ENCODE measurements around the gene PTPRN2.

Gene PTPRN2

DNA sequence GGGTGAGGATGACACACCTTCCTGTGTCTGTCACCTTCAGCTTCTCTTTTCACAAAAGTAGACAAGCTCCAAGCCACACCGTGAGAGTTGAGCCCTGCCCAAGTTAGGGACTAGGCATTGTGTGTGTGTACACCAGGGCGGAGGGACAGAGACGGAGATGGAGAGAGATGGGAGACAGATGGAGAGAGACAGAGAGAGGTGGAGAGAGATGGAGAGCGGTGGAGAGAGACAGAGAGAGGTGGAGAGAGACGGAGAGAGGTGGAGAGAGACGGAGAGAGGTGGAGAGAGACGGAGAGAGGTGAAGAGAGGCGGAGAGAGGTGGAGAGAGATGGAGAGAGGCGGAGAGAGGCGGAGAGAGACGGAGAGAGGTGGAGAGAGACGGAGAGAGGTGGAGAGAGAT is 1043.8 kb downstream of the PTPRN2 start:
- no peak for TF ChIP-seq GATA2 (IDR thresholded peaks at IDR 0.05; ENCODE audit: low read depth, low read length)
- TF ChIP-seq GATA3 (IDR thresholded peaks at IDR 0.05; ENCODE audit: low read depth, low read length) = no peak

GRCh38 chr7:157543276-157543675 is 1044.3 kb downstream of the PTPRN2 start:
- TF ChIP-seq GATA2 (IDR thresholded peaks at IDR 0.05; ENCODE audit: low read depth, low read length) (no peak), GATA3 (IDR thresholded peaks at IDR 0.05; ENCODE audit: low read depth, low read length) (no peak)

DNA sequence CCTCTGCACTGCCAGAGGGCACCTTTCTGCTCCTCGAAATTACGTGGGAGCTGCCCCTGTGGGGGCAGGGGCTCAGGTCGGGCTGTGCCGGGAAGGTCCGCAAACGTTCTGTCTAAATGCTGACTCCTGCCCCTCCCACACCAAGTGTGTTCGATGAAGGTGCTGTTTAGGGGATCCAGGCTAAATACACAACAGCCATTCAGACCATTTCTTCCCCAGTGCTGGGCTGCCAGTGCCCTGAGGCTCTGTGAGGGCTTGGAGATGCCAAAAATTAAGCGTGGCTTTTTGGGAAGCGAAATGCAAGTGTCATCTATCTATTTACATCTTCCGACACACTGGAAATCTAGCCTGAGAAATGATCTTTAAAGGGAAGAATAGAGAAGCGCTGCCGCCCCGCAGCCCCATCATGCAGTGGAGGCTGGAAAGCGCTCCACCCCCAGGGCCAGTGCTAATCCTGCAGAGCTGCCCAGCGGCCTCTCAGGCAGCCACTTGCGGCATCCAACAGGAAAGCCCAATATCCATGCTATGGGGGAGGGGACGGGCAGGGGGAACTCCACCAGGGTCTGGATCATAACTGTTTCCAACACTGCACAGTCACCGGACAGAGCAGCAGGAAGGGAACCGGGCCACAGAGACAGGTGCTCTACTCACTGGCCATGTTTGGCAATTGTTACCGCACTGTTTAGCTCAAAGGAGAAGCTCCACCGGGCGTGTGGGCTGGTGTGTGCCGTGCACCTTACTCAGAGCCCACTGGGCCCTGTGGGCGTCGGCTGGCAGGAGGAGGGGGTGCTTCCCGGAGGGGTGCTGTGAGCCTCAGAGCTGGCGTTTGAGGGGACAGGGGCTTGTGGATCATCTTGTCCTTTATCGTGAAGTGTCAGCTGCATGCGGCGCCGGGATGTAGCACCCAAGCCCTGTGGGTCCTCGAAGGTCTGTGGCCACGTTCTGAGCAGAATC is 1045.3 kb downstream of the PTPRN2 start:
- TF ChIP-seq GATA3 (IDR thresholded peaks at IDR 0.05; ENCODE audit: low read depth, low read length) (no peak), GATA2 (IDR thresholded peaks at IDR 0.05; ENCODE audit: low read depth, low read length) (no peak)

DNA sequence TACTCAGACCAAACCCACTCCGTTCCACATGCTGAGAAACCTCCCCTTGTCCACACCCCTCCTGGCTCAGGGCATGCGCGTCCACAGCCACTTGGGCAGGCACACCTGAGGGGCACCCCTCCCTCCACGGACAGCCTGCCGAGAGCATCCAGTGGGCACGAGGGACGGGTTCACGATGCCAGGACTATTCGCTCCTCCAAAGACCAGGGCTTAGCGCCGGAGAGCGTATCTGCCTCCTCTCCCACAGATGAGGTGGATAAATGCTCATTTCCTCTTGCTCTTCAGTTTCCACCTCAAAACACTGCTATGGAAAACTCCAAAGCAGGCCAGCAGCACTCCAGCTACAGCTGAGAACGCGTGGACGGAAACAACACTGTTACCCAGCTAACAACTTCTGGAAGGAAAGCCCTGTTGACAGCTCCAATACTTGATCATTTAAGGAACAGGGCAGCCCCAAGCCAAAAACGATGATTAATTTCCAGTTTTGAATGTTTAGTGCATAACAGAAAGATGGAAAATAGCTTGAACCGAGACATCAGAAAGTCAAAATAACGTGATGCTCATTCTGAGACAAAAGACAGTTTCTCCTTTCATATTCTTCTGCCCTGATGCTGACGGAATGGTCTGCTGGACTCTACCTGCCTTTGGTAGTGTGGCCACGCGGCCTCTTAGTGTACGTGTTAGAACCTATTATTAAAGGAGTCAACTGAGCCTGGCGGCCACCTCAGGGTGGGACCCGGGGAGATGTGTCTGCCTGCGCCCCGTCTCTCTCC is 1046.1 kb downstream of the PTPRN2 start:
- TF ChIP-seq GATA2 (IDR thresholded peaks at IDR 0.05; ENCODE audit: low read depth, low read length) = no peak
- no peak for TF ChIP-seq GATA3 (IDR thresholded peaks at IDR 0.05; ENCODE audit: low read depth, low read length)

DNA sequence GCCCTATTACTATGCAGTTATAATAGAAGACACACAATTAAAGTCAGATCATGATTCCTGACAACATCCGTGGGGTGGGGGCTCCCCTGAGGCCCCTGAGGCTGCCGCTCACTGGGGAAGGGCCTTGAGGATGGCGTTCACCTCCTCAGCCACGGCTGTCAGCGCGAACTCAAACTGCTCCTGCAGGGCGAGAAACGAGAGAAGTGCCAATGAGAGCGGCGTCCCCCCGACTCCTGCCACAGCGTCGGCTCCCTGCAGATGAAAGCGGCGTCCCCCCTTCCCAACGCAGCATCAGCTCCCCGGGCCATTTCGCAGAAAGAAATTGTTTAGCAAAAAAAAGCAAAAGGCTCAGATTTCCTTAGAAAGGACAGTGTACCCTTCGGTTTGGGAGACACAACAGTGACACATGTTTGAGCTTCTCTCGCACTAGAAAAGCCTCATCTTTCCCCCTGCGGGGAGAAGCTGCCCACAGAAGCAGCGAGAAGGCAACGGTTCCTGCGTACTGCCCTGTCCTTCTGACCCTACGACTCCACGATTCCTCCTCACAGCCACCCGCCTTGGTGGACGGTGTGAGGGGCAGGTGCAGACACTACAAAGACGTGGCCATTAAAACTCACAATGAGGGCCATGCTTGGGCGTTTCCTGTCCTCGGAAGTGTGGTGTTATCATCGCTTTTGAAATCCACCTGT is 1046.9 kb downstream of the PTPRN2 start:
- TF ChIP-seq GATA2 (IDR thresholded peaks at IDR 0.05; ENCODE audit: low read depth, low read length) (no peak), GATA3 (IDR thresholded peaks at IDR 0.05; ENCODE audit: low read depth, low read length) (no peak)

DNA sequence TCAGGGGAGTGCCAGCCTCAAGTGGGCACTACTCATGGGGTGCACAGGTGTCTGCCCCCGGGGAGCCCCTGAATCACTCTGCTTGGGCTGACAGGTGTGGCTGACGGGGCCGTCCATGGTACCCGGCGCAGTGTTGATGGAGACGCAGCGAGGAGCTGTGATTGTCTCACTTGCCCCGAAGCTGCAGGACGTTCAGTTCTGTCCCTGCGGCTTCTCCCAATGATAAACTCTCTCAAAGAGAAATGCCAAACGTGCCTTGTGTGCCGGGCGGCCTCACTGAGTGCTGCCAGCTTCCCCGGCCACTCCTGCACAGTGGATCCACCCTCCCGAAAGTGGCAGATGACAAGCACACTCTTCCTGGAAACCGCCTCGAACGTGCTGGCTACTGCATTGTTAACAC is 1047.6 kb downstream of the PTPRN2 start:
- no peak for TF ChIP-seq GATA3 (IDR thresholded peaks at IDR 0.05; ENCODE audit: low read depth, low read length)

GRCh38 chr7:157539521-157539920 is 1048.1 kb downstream of the PTPRN2 start:
- TF ChIP-seq GATA2 (IDR thresholded peaks at IDR 0.05; ENCODE audit: low read depth, low read length) (no peak), GATA3 (IDR thresholded peaks at IDR 0.05; ENCODE audit: low read depth, low read length) (no peak)

- TF ChIP-seq GATA3 (IDR thresholded peaks at IDR 0.05; ENCODE audit: low read depth, low read length) = no peak
- TF ChIP-seq GATA2 (IDR thresholded peaks at IDR 0.05; ENCODE audit: low read depth, low read length) = no peak
Observed at GRCh38 chr7:157538735-157539134, 1048.9 kb downstream of the PTPRN2 start.

- no peak for TF ChIP-seq GATA2 (IDR thresholded peaks at IDR 0.05; ENCODE audit: low read depth, low read length)
- TF ChIP-seq GATA3 (IDR thresholded peaks at IDR 0.05; ENCODE audit: low read depth, low read length) = no peak
Observed at GRCh38 chr7:157538321-157538720, 1049.3 kb downstream of the PTPRN2 start.

DNA sequence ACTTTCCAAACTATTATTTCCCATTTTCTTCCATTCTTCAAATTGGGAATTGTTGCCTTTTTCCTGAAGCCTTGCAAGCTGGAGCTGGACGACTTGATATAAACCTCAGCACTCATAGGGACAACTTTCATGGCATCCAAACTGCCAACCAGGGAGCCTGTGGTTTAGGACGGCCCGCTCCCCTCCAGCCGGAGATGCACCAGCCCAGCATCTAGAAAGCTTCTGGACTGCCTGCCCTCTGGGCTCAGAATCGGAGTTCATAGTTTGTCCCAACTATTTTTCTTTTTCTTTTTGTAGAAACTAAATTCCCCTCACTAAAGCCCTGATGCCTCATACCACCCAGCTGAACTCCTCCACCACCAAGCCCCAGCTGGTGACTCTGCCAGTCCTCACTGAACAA is 1050.6 kb downstream of the PTPRN2 start:
- TF ChIP-seq GATA2 (IDR thresholded peaks at IDR 0.05; ENCODE audit: low read depth, low read length) = no peak

GRCh38 chr7:157532068-157532467 is 1055.6 kb downstream of the PTPRN2 start:
- TF ChIP-seq GATA3 (IDR thresholded peaks at IDR 0.05; ENCODE audit: low read depth, low read length) (no peak), GATA2 (IDR thresholded peaks at IDR 0.05; ENCODE audit: low read depth, low read length) (no peak)

GRCh38 chr7:157529768-157530560 is 1057.7 kb downstream of the PTPRN2 start:
- TF ChIP-seq GATA2 (IDR thresholded peaks at IDR 0.05; ENCODE audit: low read depth, low read length) (no peak), GATA3 (IDR thresholded peaks at IDR 0.05; ENCODE audit: low read depth, low read length) (no peak)

DNA sequence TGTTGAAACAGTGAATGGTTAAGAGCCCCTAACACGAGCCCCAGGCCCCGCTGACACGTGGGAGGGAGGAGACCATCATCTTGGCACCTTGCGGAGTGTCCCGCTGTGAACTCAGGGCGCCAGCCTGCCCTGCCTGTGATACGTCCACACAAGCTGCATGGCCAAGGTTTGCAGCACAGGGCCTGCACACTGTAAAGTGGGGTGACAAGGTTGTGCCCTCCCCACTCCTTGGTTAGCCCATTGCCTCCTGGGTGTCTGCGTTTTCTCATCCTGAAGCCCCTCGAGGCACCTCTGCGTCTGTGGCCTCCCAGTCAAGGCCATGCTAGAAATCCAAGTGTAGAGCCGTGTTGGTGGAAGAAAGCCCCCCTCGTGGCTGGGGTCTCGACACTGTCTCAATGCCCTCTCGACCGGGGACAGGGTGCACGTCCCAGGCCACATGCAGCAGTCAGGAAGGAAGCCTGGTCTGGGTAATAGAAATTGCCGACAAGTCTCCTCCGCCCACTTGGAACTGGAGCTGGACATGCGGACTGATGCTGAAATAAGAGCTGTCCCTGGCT is 1058.8 kb downstream of the PTPRN2 start:
- TF ChIP-seq GATA2 (IDR thresholded peaks at IDR 0.05; ENCODE audit: low read depth, low read length) = no peak
- no peak for TF ChIP-seq GATA3 (IDR thresholded peaks at IDR 0.05; ENCODE audit: low read depth, low read length)

Measured in SH-SY5Y (cell line).